ENCODE data around the gene GATAD1.
A peak's percentile ranks its signal among the peaks of the same experiment; 100 is the strongest.
"Not testable (repeated sequence)": the region's sequence is repeated elsewhere in the genome, so short reads cannot be mapped to it uniquely, and the experiment has no call there.

The GATAD1 gene

DNA sequence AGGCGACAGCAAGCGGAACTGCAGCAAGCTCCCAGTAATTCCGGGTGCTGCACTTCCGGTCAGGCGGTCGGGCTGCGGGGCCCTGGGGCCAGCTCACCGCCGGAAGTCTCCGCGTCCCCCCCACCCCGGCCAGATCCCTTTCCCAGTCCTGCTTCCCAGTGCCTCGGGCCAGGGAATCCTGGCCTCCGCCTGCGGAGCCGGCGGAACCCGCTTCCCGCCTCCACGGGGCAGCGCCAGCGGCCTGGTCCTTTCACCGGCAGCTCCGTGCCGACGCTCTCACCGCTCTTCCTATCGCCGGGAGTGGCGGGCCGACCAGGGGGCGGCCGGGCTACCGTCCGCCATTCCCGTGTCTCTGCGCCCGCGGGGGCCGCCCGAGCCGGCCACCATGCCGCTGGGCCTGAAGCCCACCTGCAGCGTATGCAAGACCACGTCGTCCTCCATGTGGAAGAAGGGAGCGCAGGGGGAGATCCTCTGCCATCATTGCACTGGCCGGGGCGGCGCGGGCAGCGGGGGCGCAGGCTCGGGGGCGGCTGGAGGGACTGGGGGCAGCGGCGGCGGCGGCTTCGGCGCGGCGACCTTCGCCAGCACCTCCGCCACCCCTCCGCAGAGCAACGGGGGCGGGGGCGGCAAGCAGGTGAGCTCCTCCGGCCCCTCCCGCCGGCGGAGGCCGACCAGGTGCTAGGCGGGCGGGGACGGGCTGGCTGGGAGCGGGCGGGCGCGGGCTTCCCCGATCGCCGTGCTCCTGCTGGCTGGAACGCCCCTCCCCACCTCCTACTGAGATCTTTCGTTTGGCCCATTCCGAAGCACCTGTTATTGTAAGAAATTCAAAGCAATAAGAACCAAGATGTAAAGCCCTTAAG, at the start of gene GATAD1:
Gene GATAD1, plus strand, starts transcription at position 138 of the 860 bp plus-strand sequence. Its CDS starts 248 bp downstream, at position 386.
- DNase-seq (ENCODE audit: low read depth, low spot score) = no peak
- H3K9ac ChIP-seq (ENCODE audit: insufficient read length) = peak within 1 kb of the TSS; percentile 97

DNA sequence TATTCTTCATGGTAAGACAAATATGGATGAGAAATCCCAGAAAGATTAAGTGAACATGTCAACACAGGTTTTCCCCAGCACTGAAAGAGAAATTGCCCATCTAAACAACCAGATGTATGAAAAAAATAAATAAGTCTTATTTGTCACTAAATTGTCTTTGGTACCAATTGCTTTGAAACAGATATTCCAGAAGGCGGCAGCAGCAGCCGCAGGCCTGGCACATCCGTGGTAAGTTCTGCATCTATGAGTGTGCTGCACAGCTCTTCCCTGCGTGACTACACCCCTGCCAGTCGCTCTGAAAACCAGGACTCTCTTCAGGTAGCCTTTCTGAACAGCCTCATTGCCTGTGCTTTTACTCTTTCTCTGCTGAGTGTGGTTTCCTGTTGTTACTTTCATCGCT, 49.7 kb upstream of the GATAD1 start:
- Histone ChIP-seq H3K9ac (ENCODE audit: insufficient read length) (no peak overlapping the region), H3K4me3 (no peak overlapping the region), H3K27ac (no peak overlapping the region), H3K36me3 (ENCODE audit: insufficient read depth, low read length) (peaks cover 26% of the 10 kb centered on the region), H3K9me3 (ENCODE audit: low read depth, low read length) (no peaks in the 10 kb centered on the region)
- no peak for TF ChIP-seq EZH2 (IDR thresholded peaks at IDR 0.05)
- no peak for TF ChIP-seq FOXP2 (optimal IDR thresholded peaks at IDR 0.05; ENCODE audit: control extremely low read depth, extremely low read length, insufficient read depth)
- no peak for TF ChIP-seq POLR2AphosphoS5 (IDR thresholded peaks at IDR 0.05; ENCODE audit: borderline replicate concordance, low read depth, low read length)
- no peak for DNase-seq (ENCODE audit: low read depth, low spot score)

More for the DNA sequence above, at the start of gene GATAD1:
- H3K4me3 ChIP-seq = peak within 1 kb of the TSS; percentile 89
- no peaks in the 10 kb centered on the region for H3K9me3 ChIP-seq (ENCODE audit: low read depth, low read length)
- H3K27ac ChIP-seq = peak within 1 kb of the TSS; percentile 74
- peaks cover 26% of the 10 kb centered on the region for H3K36me3 ChIP-seq (ENCODE audit: insufficient read depth, low read length)
- TF ChIP-seq POLR2AphosphoS5 (IDR thresholded peaks at IDR 0.05; ENCODE audit: borderline replicate concordance, low read depth, low read length) (peak; percentile 71), EZH2 (IDR thresholded peaks at IDR 0.05) (no peak)

- H3K9me3 ChIP-seq (ENCODE audit: low read depth, low read length) = no peaks in the 10 kb centered on the region
- TF ChIP-seq POLR2AphosphoS5 (IDR thresholded peaks at IDR 0.05; ENCODE audit: borderline replicate concordance, low read depth, low read length) (no peak), FOXP2 (optimal IDR thresholded peaks at IDR 0.05; ENCODE audit: control extremely low read depth, extremely low read length, insufficient read depth) (no peak), EZH2 (IDR thresholded peaks at IDR 0.05) (no peak)
- no peak overlapping the region for H3K27ac ChIP-seq
- H3K36me3 ChIP-seq (ENCODE audit: insufficient read depth, low read length) = peaks cover 26% of the 10 kb centered on the region
- DNase-seq (ENCODE audit: low read depth, low spot score) = no peak
- H3K9ac ChIP-seq (ENCODE audit: insufficient read length) = no peak overlapping the region
- no peak overlapping the region for H3K4me3 ChIP-seq
Measured at GRCh38 chr7:92400013-92400412, 47.3 kb upstream of the GATAD1 start.

GRCh38 chr7:92402920-92403759, 44.1 kb upstream of the GATAD1 start:
- TF ChIP-seq POLR2AphosphoS5 (IDR thresholded peaks at IDR 0.05; ENCODE audit: borderline replicate concordance, low read depth, low read length) = no peak
- no peak for TF ChIP-seq EZH2 (IDR thresholded peaks at IDR 0.05)
- TF ChIP-seq FOXP2 (optimal IDR thresholded peaks at IDR 0.05; ENCODE audit: control extremely low read depth, extremely low read length, insufficient read depth) = no peak
- Histone ChIP-seq H3K4me3 (no peak overlapping the region), H3K9ac (ENCODE audit: insufficient read length) (no peak overlapping the region), H3K9me3 (ENCODE audit: low read depth, low read length) (no peaks in the 10 kb centered on the region), H3K36me3 (ENCODE audit: insufficient read depth, low read length) (peaks cover 14% of the 10 kb centered on the region), H3K27ac (no peak overlapping the region)
- DNase-seq (ENCODE audit: low read depth, low spot score) = no peak

GRCh38 chr7:92403760-92404074, 43.6 kb upstream of the GATAD1 start:
- no peak for DNase-seq (ENCODE audit: low read depth, low spot score)
- Histone ChIP-seq H3K36me3 (ENCODE audit: insufficient read depth, low read length) (peaks cover 9% of the 10 kb centered on the region), H3K4me3 (no peak overlapping the region), H3K9ac (ENCODE audit: insufficient read length) (no peak overlapping the region), H3K9me3 (ENCODE audit: low read depth, low read length) (no peaks in the 10 kb centered on the region), H3K27ac (no peak overlapping the region)
- TF ChIP-seq EZH2 (IDR thresholded peaks at IDR 0.05) (no peak), FOXP2 (optimal IDR thresholded peaks at IDR 0.05; ENCODE audit: control extremely low read depth, extremely low read length, insufficient read depth) (no peak), POLR2AphosphoS5 (IDR thresholded peaks at IDR 0.05; ENCODE audit: borderline replicate concordance, low read depth, low read length) (no peak)

DNA sequence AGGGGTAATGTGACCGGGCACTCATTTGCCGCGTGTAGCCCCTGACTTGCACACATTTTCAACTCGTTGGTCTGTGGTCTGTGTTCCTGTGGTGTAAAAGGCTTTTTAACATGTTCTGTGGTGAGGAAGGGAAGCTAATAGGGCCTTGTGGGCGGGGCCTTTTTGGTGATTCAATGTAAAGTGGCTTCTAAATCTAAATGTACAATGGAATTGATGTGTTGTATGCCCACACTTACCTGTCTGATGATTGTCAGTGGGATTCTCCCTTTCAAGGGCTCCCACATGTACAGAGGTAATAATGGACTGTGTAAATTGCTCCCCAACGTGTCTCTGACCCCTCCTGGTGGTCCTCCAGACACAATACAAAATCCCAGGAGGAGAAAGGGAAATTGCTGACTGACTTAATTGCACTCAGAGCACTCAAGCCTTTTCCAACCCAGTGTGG, 43.1 kb upstream of the GATAD1 start:
- Histone ChIP-seq H3K9ac (ENCODE audit: insufficient read length) (no peak overlapping the region), H3K9me3 (ENCODE audit: low read depth, low read length) (no peaks in the 10 kb centered on the region), H3K36me3 (ENCODE audit: insufficient read depth, low read length) (peaks cover 4% of the 10 kb centered on the region), H3K4me3 (no peak overlapping the region), H3K27ac (no peak overlapping the region)
- no peak for DNase-seq (ENCODE audit: low read depth, low spot score)
- TF ChIP-seq FOXP2 (optimal IDR thresholded peaks at IDR 0.05; ENCODE audit: control extremely low read depth, extremely low read length, insufficient read depth) = no peak
- no peak for TF ChIP-seq EZH2 (IDR thresholded peaks at IDR 0.05)
- no peak for TF ChIP-seq POLR2AphosphoS5 (IDR thresholded peaks at IDR 0.05; ENCODE audit: borderline replicate concordance, low read depth, low read length)

DNA sequence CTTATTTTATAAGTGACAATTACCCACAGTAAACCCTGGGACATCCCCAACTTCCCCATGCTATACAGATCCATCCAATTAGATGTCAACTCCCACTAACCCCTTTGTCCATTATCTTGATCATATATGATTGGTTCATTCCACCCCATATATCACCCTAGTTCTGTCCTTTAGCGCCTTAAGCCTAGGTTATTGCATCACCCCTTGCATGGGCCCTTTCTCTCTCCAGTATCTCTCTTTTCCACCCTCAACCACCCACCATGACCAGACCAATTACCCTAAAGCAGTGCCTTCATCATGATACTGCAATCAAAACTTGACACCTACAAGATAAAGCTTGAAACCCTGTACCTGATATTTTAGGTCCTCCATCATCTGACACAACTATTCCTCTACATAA, 37.9 kb upstream of the GATAD1 start:
- Histone ChIP-seq H3K4me3 (no peak overlapping the region), H3K36me3 (ENCODE audit: insufficient read depth, low read length) (no peaks in the 10 kb centered on the region), H3K9ac (ENCODE audit: insufficient read length) (no peak overlapping the region), H3K9me3 (ENCODE audit: low read depth, low read length) (no peaks in the 10 kb centered on the region), H3K27ac (no peak overlapping the region)
- no peak for DNase-seq (ENCODE audit: low read depth, low spot score)
- no peak for TF ChIP-seq POLR2AphosphoS5 (IDR thresholded peaks at IDR 0.05; ENCODE audit: borderline replicate concordance, low read depth, low read length)
- no peak for TF ChIP-seq EZH2 (IDR thresholded peaks at IDR 0.05)
- TF ChIP-seq FOXP2 (optimal IDR thresholded peaks at IDR 0.05; ENCODE audit: control extremely low read depth, extremely low read length, insufficient read depth) = no peak

GRCh38 chr7:92410162-92410561, 37.1 kb upstream of the GATAD1 start:
- H3K9ac ChIP-seq (ENCODE audit: insufficient read length); H3K9me3 ChIP-seq (ENCODE audit: low read depth, low read length); DNase-seq (ENCODE audit: low read depth, low spot score); H3K36me3 ChIP-seq (ENCODE audit: insufficient read depth, low read length); H3K27ac ChIP-seq; H3K4me3 ChIP-seq: not testable (repeated sequence)

Measured in SK-N-MC (cell line).